Measurements from ENCODE around the gene PSMG2. TPM values are rescaled to one million over a fixed set of nuclear protein-coding genes. Genes with fewer than 3 reads are reported as not detected.
A peak's percentile ranks its signal among the peaks of the same experiment; 100 is the strongest.

The PSMG2 gene
- total RNA-seq, 2 donors from 2014 or later, result 8.2 to 36.8 TPM

DNA sequence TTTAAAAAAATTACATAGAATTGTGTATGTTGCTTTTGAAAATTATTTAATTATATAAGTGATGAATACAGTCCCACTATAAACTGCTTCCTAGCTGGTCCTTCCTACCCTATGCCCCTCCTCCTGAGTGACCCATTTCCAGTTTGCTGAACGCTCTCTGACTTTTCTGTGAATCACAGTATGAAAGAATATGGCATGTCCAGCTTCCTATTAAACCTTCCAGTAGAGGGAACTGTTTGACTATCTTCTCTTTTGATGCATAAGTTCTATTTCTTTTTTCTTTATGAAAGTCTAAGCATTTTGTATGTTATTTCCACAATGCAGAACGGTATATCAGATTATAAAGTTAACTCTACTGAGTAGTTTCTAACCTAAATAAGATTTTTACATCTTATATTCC, 41.3 kb downstream of the PSMG2 start:
- Histone ChIP-seq H3K4me1 (no peaks in the 10 kb centered on the region), H3K4me3 (no peak overlapping the region), H3K27me3 (no peaks in the 10 kb centered on the region), H3K9me3 (no peaks in the 10 kb centered on the region), H3K27ac (no peak overlapping the region), H3K36me3 (replicated peaks in 1 of 2; ENCODE audit: insufficient read depth in 1 of 2, low read depth in 2 of 2) (no peaks in the 10 kb centered on the region)
- ATAC-seq, result no peak
- WGBS, 2 donors, result 0 to 3% methylated on average over 2 of the region's 2 CpGs
- intact Hi-C loops (cut with DNase I), result loop anchor here (10.0 kb wide), 1 partner anchor 151 kb away; no protein-coding TSS in a partner anchor
- TF ChIP-seq POLR2A (IDR thresholded peaks at IDR 0.05), result no peak
- TF ChIP-seq, protein P1, sequence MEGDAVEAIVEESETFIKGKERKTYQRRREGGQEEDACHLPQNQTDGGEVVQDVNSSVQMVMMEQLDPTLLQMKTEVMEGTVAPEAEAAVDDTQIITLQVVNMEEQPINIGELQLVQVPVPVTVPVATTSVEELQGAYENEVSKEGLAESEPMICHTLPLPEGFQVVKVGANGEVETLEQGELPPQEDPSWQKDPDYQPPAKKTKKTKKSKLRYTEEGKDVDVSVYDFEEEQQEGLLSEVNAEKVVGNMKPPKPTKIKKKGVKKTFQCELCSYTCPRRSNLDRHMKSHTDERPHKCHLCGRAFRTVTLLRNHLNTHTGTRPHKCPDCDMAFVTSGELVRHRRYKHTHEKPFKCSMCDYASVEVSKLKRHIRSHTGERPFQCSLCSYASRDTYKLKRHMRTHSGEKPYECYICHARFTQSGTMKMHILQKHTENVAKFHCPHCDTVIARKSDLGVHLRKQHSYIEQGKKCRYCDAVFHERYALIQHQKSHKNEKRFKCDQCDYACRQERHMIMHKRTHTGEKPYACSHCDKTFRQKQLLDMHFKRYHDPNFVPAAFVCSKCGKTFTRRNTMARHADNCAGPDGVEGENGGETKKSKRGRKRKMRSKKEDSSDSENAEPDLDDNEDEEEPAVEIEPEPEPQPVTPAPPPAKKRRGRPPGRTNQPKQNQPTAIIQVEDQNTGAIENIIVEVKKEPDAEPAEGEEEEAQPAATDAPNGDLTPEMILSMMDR (IDR thresholded peaks at IDR 0.05), result peak in 5 of 7 experiments; percentile 46 to 64 (median 55)
- DNase-seq, result no peak

DNA sequence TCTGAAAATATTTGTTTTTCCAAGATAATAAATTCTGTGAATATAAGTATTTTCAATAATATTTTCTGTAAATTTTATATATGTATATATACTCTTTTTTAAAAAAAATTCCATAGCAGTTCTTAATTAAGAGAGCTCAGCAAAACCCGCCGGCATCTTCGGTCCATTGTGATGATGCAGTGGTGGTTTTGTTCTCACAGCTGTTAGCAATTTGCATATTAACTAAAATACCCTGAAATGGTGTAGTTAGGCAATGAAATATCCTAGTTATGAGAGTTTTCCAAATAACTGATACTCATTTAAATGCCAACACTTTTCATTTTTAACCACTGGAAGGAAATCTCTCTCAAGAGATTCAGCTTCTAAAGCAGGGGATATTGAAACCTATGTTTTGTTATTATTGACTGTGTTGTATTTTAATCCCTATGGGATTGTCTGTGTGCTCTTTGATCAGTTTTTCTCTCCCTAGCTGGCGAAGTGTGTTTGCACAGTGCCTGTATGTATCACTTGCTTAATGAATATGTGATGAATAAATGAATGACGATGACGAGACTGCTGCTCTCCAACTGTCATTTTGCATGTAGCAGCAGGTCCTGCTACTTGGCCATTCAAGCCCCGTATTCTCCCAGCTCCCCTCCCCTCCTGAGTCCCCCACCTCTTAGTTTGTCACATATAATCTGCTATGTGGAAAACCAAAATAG, 42.4 kb downstream of the PSMG2 start:
- 74 to 75% methylated on average over 7 of the region's 7 CpGs for WGBS, 2 donors
- no peaks in the 10 kb centered on the region for H3K9me3 ChIP-seq

DNA sequence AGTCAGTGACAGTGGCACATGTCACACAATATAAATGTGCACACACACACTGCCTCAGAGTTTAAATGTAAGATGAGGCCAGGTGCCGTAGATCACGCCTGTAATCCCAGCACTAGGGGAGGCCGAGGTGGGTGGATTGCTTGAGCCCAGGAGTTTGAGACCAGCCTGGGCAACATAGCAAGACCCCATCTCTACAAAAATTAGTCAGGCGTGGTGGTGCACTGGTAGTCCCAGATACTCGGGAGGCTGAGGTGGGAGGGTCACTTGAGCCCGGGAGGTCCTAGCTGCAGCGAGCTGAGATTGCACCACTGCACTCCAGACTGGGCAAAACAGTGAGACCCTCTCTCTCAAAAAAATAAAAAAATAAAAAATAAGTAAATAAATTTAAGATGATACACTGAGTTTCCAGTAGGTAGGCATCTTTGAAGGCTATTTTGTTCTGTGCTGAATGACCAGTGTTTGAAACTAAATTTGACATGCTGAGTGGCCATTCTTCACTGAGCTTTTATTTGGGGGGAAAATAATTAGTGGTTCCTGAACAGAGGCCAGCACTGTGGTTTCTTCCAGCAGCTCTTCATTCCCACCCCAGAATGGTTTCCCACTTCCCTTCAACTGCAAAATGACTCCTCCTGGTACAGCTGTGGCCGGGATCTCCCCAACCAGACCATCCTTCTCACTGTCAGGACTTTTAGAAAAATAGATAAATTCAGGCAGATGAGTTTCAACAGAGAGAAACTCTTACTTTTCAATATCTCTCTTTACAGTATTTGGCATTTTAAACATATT, 44.9 kb downstream of the PSMG2 start:
- Histone ChIP-seq H3K27me3 (no peaks in the 10 kb centered on the region), H3K4me1 (no peaks in the 10 kb centered on the region), H3K4me3 (no peak overlapping the region), H3K9me3 (no peaks in the 10 kb centered on the region), H3K36me3 (replicated peaks in 1 of 2; ENCODE audit: insufficient read depth in 1 of 2, low read depth in 2 of 2) (no peaks in the 10 kb centered on the region), H3K27ac (no peak overlapping the region)
- WGBS, 2 donors, result 70 to 83% methylated on average over 8 of the region's 8 CpGs
- ATAC-seq (no peak), DNase-seq (no peak)
- intact Hi-C loops (cut with DNase I), result loop anchor here (10.0 kb wide), 1 partner anchor 147 kb away; no protein-coding TSS in a partner anchor
- no peak for TF ChIP-seq POLR2A (IDR thresholded peaks at IDR 0.05)
- TF ChIP-seq, protein P1 (IDR thresholded peaks at IDR 0.05), result no peak

More for the DNA sequence above, 42.4 kb downstream of the PSMG2 start:
- no peak for TF ChIP-seq POLR2A (IDR thresholded peaks at IDR 0.05)
- TF ChIP-seq, protein P1 (IDR thresholded peaks at IDR 0.05), result no peak
- Histone ChIP-seq H3K27ac (no peak overlapping the region), H3K27me3 (no peaks in the 10 kb centered on the region), H3K4me1 (no peaks in the 10 kb centered on the region), H3K4me3 (no peak overlapping the region), H3K36me3 (replicated peaks in 1 of 2; ENCODE audit: insufficient read depth in 1 of 2, low read depth in 2 of 2) (no peaks in the 10 kb centered on the region)
- ATAC-seq (no peak), DNase-seq (no peak)
- intact Hi-C loops (cut with DNase I), result loop anchor here (10.0 kb wide), 1 partner anchor 150 kb away; no protein-coding TSS in a partner anchor

DNA sequence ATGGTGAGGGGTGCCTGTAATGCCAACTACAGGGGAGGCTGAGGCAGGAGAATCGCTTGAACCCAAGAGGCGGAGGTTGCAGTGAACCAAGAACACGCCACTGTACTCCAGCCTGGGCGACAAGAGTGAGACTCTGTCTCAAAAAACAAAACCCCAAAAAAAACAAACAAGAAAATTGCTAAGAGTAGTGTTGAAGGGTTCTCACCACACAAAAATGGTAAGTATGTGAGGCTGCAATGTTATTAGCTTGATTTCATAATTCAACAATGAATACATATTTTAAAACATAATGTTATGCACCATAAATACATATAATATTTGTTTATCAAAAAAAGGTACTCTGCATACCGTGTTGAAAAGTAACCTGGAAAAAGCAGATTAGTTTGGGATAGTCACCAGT, 45.8 kb downstream of the PSMG2 start:
- Histone ChIP-seq H3K27me3 (no peaks in the 10 kb centered on the region), H3K4me1 (no peaks in the 10 kb centered on the region), H3K27ac (no peak overlapping the region), H3K9me3 (no peaks in the 10 kb centered on the region), H3K4me3 (no peak overlapping the region), H3K36me3 (replicated peaks in 1 of 2; ENCODE audit: insufficient read depth in 1 of 2, low read depth in 2 of 2) (no peaks in the 10 kb centered on the region)
- intact Hi-C loops (cut with DNase I), result loop anchor here (10.0 kb wide), 1 partner anchor 146 kb away; no protein-coding TSS in a partner anchor
- 64 to 82% methylated on average over 5 of the region's 5 CpGs for WGBS, 2 donors
- no peak for TF ChIP-seq POLR2A (IDR thresholded peaks at IDR 0.05)
- TF ChIP-seq, protein P1 (IDR thresholded peaks at IDR 0.05), result no peak
- no peak for DNase-seq
- ATAC-seq, result no peak

Measured in body of pancreas (tissue), 4 donors.